HG03571 (cell line): ENCODE results near the gene TENM4.

Source experiments
- ATAC-seq: cut with Tn5 transposase; IDR thresholded peaks from one replicate; pipeline ENCODE4 v1.9.1; 2021; ENCODE audit not compliant: unreplicated experiment

The TENM4 gene

GRCh38 chr11:79189601-79190000 is 251.2 kb downstream of the TENM4 start:
- ATAC-seq = no peak

- no peak for ATAC-seq
Measured at GRCh38 chr11:79189055-79189454, 251.8 kb downstream of the TENM4 start.

- ATAC-seq = no peak
Measured at GRCh38 chr11:79186669-79187068, 254.2 kb downstream of the TENM4 start.

- no peak for ATAC-seq
Measured at GRCh38 chr11:79185351-79185750, 255.5 kb downstream of the TENM4 start.

GRCh38 chr11:79184285-79184684 is 256.5 kb downstream of the TENM4 start:
- ATAC-seq = no peak

GRCh38 chr11:79182794-79183193 is 258.0 kb downstream of the TENM4 start:
- ATAC-seq = no peak

- no peak for ATAC-seq
Measured at GRCh38 chr11:79179087-79179486, 261.7 kb downstream of the TENM4 start.

- no peak for ATAC-seq
Measured at GRCh38 chr11:79174045-79175008, 266.5 kb downstream of the TENM4 start.

GRCh38 chr11:79173615-79174014 is 267.2 kb downstream of the TENM4 start:
- ATAC-seq = no peak

GRCh38 chr11:79170321-79170720 is 270.5 kb downstream of the TENM4 start:
- no peak for ATAC-seq

- no peak for ATAC-seq
Measured at GRCh38 chr11:79168530-79169110, 272.2 kb downstream of the TENM4 start.

GRCh38 chr11:79167510-79168188 is 273.2 kb downstream of the TENM4 start:
- ATAC-seq = no peak

- no peak for ATAC-seq
Measured at GRCh38 chr11:79165908-79166307, 274.9 kb downstream of the TENM4 start.

GRCh38 chr11:79160791-79161403 is 279.9 kb downstream of the TENM4 start:
- no peak for ATAC-seq

GRCh38 chr11:79159657-79160450 is 281.0 kb downstream of the TENM4 start:
- ATAC-seq = no peak

GRCh38 chr11:79157738-79158137 is 283.1 kb downstream of the TENM4 start:
- no peak for ATAC-seq

- ATAC-seq = no peak
Measured at GRCh38 chr11:79156031-79156430, 284.8 kb downstream of the TENM4 start.

- ATAC-seq = no peak
Measured at GRCh38 chr11:79155237-79155636, 285.6 kb downstream of the TENM4 start.

GRCh38 chr11:79152511-79152910 is 288.3 kb downstream of the TENM4 start:
- ATAC-seq = no peak

- ATAC-seq = no peak
Measured at GRCh38 chr11:79151396-79151795, 289.4 kb downstream of the TENM4 start.

GRCh38 chr11:79150966-79151365 is 289.9 kb downstream of the TENM4 start:
- no peak for ATAC-seq
